PFSK-1 (cell line): Measurements from ENCODE around the gene LOXL1.

ENCODE experiments used
- FOXP2 ChIP-seq: optimal IDR thresholded peaks from 2 replicates; pipeline ENCODE3; 2011; ENCODE audit warnings: borderline replicate concordance, control low read depth, inconsistent platforms; ENCODE audit not compliant: insufficient read depth; ENCODE audit errors: extremely low read length, extremely low read depth
- POLR2AphosphoS5 ChIP-seq: IDR thresholded peaks from 2 replicates; pipeline ENCODE4 v1.6.1; 2012; ENCODE audit warnings: low read depth, mild to moderate bottlenecking, control low read depth, low read length, moderate library complexity
- REST ChIP-seq, 2 experiments: IDR thresholded peaks; 2 replicates each; pipeline versions ENCODE4 v1.6.1 to v1.8.0; 2011 to 2012; ENCODE audit warnings: low read depth in 2 of 2, low read length in 2 of 2, control low read depth in 1 of 2, inconsistent platforms in 1 of 2, mild to moderate bottlenecking in 1 of 2, moderate library complexity in 1 of 2; ENCODE audit not compliant: insufficient read depth in 1 of 2
- SIN3A ChIP-seq: IDR thresholded peaks from 2 replicates; pipeline ENCODE4 v1.6.1; 2012; ENCODE audit warnings: mild to moderate bottlenecking, low read length, moderate library complexity, borderline replicate concordance; ENCODE audit not compliant: insufficient read depth
- TAF1 ChIP-seq: IDR thresholded peaks from 2 replicates; pipeline ENCODE4 v1.6.1; 2012; ENCODE audit warnings: low read length, control low read depth, borderline replicate concordance; ENCODE audit not compliant: insufficient read depth

LOXL1 gene

GRCh38 chr15:73986055-73986775, 60.0 kb downstream of the LOXL1 start:
- no peak for TF ChIP-seq SIN3A
- TF ChIP-seq FOXP2: no peak
- no peak for TF ChIP-seq POLR2AphosphoS5
- TF ChIP-seq REST (IDR thresholded peaks at IDR 0.05; ENCODE audit: insufficient read depth in 1 of 2, low read depth in 2 of 2, low read length in 2 of 2): no peak
- TF ChIP-seq TAF1: no peak

- no peak for TF ChIP-seq POLR2AphosphoS5
- TF ChIP-seq TAF1: no peak
- no peak for TF ChIP-seq REST (IDR thresholded peaks at IDR 0.05; ENCODE audit: insufficient read depth in 1 of 2, low read depth in 2 of 2, low read length in 2 of 2)
- TF ChIP-seq FOXP2: no peak
Measured at GRCh38 chr15:73986776-73987056, 60.5 kb downstream of the LOXL1 start.

GRCh38 chr15:73987250-73987649, 61.0 kb downstream of the LOXL1 start:
- TF ChIP-seq REST (IDR thresholded peaks at IDR 0.05; ENCODE audit: insufficient read depth in 1 of 2, low read depth in 2 of 2, low read length in 2 of 2) (no peak), TAF1 (no peak), FOXP2 (no peak), SIN3A (no peak), POLR2AphosphoS5 (no peak)

- TF ChIP-seq SIN3A: no peak
- no peak for TF ChIP-seq POLR2AphosphoS5
- no peak for TF ChIP-seq REST (IDR thresholded peaks at IDR 0.05; ENCODE audit: insufficient read depth in 1 of 2, low read depth in 2 of 2, low read length in 2 of 2)
- no peak for TF ChIP-seq TAF1
- TF ChIP-seq FOXP2: no peak
Measured at GRCh38 chr15:73987681-73988444, 61.6 kb downstream of the LOXL1 start.

GRCh38 chr15:73988445-73988969, 62.2 kb downstream of the LOXL1 start:
- TF ChIP-seq REST (IDR thresholded peaks at IDR 0.05; ENCODE audit: insufficient read depth in 1 of 2, low read depth in 2 of 2, low read length in 2 of 2) (no peak), TAF1 (no peak), POLR2AphosphoS5 (no peak), FOXP2 (no peak), SIN3A (no peak)
